Measurements from ENCODE around the gene OR1N2. TPM values are rescaled to one million over a fixed set of nuclear protein-coding genes. Genes with fewer than 3 reads are reported as not detected.

OR1N2 gene
- polyA plus RNA-seq, 1 experiment = not detected

DNA sequence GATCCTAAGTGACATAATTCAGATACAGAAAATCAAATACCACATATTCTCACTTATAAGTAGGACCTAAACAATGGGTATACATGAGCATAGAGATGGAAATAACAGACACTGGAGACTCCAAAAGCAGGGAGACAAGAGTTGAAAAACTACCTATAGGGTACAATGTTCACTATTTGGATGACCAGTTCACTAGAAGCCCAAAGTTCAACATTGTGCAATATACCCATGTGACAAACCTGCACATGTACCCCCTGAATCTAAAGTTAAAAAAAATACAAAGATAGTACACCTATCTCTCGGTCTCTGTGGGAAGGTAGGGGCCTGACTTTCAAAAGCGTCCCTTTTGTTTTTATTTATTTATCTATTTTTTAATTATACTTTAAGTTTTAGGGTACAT, 14.2 kb upstream of the OR1N2 start:
- ChIA-PET POLR2A (no interaction called here), CTCF (no interaction called here)
- no peaks in the 10 kb centered on the region for H3K36me3 ChIP-seq (ENCODE audit: control insufficient read depth, insufficient read depth, low read length)
- no peaks in the 10 kb centered on the region for H3K27me3 ChIP-seq (ENCODE audit: control insufficient read depth, insufficient read depth, low read length)
- DNase-seq (ENCODE audit: low read depth) = no peak
- H3K4me3 ChIP-seq (ENCODE audit: low read depth, low read length) = no peak overlapping the region
- TF ChIP-seq, protein P1, sequence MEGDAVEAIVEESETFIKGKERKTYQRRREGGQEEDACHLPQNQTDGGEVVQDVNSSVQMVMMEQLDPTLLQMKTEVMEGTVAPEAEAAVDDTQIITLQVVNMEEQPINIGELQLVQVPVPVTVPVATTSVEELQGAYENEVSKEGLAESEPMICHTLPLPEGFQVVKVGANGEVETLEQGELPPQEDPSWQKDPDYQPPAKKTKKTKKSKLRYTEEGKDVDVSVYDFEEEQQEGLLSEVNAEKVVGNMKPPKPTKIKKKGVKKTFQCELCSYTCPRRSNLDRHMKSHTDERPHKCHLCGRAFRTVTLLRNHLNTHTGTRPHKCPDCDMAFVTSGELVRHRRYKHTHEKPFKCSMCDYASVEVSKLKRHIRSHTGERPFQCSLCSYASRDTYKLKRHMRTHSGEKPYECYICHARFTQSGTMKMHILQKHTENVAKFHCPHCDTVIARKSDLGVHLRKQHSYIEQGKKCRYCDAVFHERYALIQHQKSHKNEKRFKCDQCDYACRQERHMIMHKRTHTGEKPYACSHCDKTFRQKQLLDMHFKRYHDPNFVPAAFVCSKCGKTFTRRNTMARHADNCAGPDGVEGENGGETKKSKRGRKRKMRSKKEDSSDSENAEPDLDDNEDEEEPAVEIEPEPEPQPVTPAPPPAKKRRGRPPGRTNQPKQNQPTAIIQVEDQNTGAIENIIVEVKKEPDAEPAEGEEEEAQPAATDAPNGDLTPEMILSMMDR (IDR thresholded peaks at IDR 0.05; ENCODE audit: insufficient read depth, low read depth, low read length) = no peak

DNA sequence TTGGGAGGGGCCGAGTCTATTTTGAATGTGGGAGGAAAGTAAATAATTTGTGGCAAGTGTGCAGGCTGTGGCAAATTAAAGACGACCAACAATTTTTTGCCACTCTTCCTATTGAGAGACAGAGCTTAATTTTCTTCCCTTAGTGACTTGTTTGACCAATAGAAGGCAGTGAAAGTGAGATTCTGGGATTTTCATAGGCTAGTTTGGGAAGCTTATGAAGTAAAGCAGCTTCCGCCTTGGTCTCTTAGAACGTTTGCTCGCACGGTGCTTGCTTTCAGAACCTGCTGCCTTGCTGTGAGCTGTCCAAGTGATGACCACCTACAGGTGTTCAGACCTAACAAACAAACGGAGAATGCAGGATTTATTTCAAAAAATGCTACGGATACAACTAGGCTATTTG, 6.7 kb upstream of the OR1N2 start:
- TF ChIP-seq, protein P1 (IDR thresholded peaks at IDR 0.05; ENCODE audit: insufficient read depth, low read depth, low read length) = no peak
- H3K27me3 ChIP-seq (ENCODE audit: control insufficient read depth, insufficient read depth, low read length) = no peaks in the 10 kb centered on the region
- CTCF ChIA-PET = no interaction called here
- no peak overlapping the region for H3K4me3 ChIP-seq (ENCODE audit: low read depth, low read length)
- H3K36me3 ChIP-seq (ENCODE audit: control insufficient read depth, insufficient read depth, low read length) = no peaks in the 10 kb centered on the region
- POLR2A ChIA-PET = no interaction called here
- DNase-seq (ENCODE audit: low read depth) = no peak

DNA sequence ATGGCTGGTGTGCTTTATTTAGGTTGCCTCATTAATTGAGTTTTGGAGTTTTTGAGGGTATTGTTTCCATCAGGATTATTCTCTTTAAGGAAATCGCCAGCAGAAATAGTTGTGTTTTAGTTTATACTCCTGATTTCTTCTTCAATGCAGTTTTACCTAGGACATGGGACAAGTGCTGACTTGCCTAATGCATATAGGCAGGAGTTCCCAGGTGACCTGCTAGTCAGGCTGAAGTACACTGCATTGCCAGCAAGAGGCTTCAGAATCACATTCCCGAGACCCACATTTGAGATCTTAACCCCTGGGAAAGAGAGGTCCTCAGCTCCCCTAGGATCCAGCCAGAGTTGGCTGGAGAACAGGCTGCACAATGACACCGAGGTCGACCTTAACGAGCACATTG, 1.5 kb upstream of the OR1N2 start:
- TF ChIP-seq, protein P1 (IDR thresholded peaks at IDR 0.05; ENCODE audit: insufficient read depth, low read depth, low read length) = no peak
- ChIA-PET POLR2A (no interaction called here), CTCF (no interaction called here)
- Histone ChIP-seq H3K27me3 (ENCODE audit: control insufficient read depth, insufficient read depth, low read length) (peaks cover 7% of the 10 kb centered on the region; the same call in 1 of the 2 replicates), H3K4me3 (ENCODE audit: low read depth, low read length) (no peak overlapping the region), H3K36me3 (ENCODE audit: control insufficient read depth, insufficient read depth, low read length) (no peaks in the 10 kb centered on the region)
- DNase-seq (ENCODE audit: low read depth) = no peak

DNA sequence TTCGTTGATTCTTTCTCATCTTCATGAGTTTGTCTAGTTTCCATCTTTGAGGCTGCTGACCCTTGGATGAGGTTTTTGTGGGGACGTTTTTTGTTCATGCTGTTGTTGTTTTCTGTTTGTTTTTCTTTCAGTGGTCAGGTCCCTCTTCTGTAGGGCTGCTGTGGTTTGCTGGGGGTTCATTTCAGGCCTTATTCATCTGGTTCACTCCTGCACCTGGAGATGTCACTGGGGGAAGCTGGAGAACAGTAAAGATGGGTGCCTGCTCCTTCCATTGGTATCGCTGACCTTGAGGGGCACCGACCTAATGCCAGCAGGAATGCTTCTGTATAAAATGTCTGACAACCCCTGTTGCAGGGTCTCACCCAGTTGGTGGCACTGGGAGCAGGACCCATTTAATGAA, 8.5 kb downstream of the OR1N2 start:
- Histone ChIP-seq H3K36me3 (ENCODE audit: control insufficient read depth, insufficient read depth, low read length) (no peaks in the 10 kb centered on the region), H3K4me3 (ENCODE audit: low read depth, low read length) (no peak overlapping the region), H3K27me3 (ENCODE audit: control insufficient read depth, insufficient read depth, low read length) (no peaks in the 10 kb centered on the region)
- DNase-seq (ENCODE audit: low read depth) = no peak
- CTCF ChIA-PET = no interaction called here
- TF ChIP-seq, protein P1 (IDR thresholded peaks at IDR 0.05; ENCODE audit: insufficient read depth, low read depth, low read length) = no peak
- POLR2A ChIA-PET = no interaction called here

DNA sequence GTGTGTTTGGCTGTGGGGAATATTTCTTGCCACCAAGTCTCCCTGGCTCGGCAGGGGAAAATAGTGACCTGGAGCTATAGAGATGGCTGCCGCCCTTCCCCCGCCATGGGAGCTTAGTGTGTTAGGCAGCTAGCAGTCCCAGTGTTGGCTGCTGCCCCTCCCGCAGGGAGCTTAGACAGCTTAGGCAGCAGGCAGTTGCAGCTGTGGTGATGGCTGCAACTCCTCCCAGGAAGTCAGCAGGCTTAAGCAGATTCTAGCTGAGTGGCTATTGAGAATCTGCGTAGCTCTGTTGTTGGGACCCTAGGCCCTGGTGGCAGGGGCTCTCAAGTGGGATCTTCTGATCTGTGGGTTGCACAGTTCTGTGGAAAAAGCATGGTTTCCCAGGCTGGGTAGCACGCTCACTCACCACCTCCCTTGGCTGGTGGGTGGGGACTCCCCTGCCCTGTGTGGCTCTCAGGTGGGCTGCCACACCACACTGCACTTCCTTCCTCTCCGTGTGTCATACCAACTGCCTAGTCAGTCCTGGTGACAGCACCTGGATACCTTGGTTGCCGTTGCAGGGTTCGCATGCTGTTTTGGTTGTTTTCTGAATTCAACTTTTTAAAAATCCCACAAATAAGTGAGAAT, 9.3 kb downstream of the OR1N2 start:
- TF ChIP-seq, protein P1 (IDR thresholded peaks at IDR 0.05; ENCODE audit: insufficient read depth, low read depth, low read length) = no peak
- no peak for DNase-seq (ENCODE audit: low read depth)
- no peaks in the 10 kb centered on the region for H3K36me3 ChIP-seq (ENCODE audit: control insufficient read depth, insufficient read depth, low read length)
- ChIA-PET CTCF (no interaction called here), POLR2A (no interaction called here)
- H3K27me3 ChIP-seq (ENCODE audit: control insufficient read depth, insufficient read depth, low read length) = no peaks in the 10 kb centered on the region
- no peak overlapping the region for H3K4me3 ChIP-seq (ENCODE audit: low read depth, low read length)

Data from BJ (cell line).